Chondrocyte (in vitro differentiated cells): Measurements from ENCODE around the gene LDLRAD4. TPM values are rescaled to one million over a fixed set of nuclear protein-coding genes. Genes with fewer than 3 reads are reported as not detected.

ENCODE experiments used
- DNase-seq: peaks from one replicate; pipeline ENCODE4 v3.0.0; 2021; ENCODE audit warnings: mixed read lengths, low spot score
- H3K27ac Mint-ChIP-seq: one replicate; pipeline ENCODE4 v1.8.0; 2021; ENCODE audit warnings: mild to moderate bottlenecking, moderate library complexity, mixed read lengths; ENCODE audit not compliant: unreplicated experiment
- H3K27me3 Mint-ChIP-seq: 2 replicates; pipeline ENCODE4 v1.8.0; 2021; ENCODE audit warnings: low read depth, mixed read lengths
- H3K36me3 Mint-ChIP-seq: 2 replicates; pipeline ENCODE4 v1.8.0; 2021; ENCODE audit warnings: low read depth, mixed read lengths
- H3K4me1 Mint-ChIP-seq: 2 replicates; pipeline ENCODE4 v1.8.0; 2021; ENCODE audit warnings: low read depth, mild to moderate bottlenecking, mixed read lengths
- H3K4me3 Mint-ChIP-seq: one replicate; pipeline ENCODE4 v1.8.0; 2021; ENCODE audit warnings: mild to moderate bottlenecking, moderate library complexity, mixed read lengths; ENCODE audit not compliant: unreplicated experiment
- H3K9me3 Mint-ChIP-seq: 2 replicates; pipeline ENCODE4 v1.8.0; 2021; ENCODE audit warnings: low read depth, mixed read lengths
- CTCF ChIP-seq: fragments of 200-600 bp; sonication (generic); IDR thresholded peaks from 2 replicates; pipeline ENCODE4 v1.5.0; 2021; ENCODE audit warnings: antibody characterized with exemption, mild to moderate bottlenecking, moderate library complexity
- total RNA-seq: library from RNA; stranded (reverse); gene quantifications from 3 replicates; pipeline ENCODE4 v1.2.1, GENCODE V29; 2021

Gene LDLRAD4
- total RNA-seq, 1 donor from 2014 or later = 80.5 TPM

DNA sequence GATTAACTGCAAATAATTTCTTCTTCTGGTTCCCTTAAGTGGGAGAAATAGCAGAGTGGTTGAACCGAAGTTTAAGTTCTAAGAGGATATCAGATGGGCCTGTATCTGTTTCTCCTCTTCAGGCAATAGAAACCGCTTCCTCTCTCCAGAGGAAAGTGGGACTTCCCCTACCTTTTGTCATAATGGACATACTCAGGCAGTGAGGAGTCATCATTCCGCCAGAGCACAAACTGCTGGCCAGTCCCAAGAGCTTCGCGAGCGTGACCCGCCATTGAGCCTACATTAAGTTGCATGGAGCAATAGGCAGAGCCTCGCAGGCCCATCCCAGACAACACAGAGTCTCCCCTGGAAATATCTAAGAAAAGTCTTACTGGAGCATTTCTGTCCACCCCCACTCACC is 158.9 kb downstream of the LDLRAD4 start:
- H3K4me3 Mint-ChIP-seq = no peak overlapping the region

GRCh38 chr18:13378150-13378549 is 159.6 kb downstream of the LDLRAD4 start:
- no peaks in the 10 kb centered on the region for H3K36me3 Mint-ChIP-seq
- peaks cover 89% of the 10 kb centered on the region for H3K4me1 Mint-ChIP-seq
- H3K9me3 Mint-ChIP-seq = no peaks in the 10 kb centered on the region
- no peak for DNase-seq
- TF ChIP-seq CTCF = no peak
- H3K4me3 Mint-ChIP-seq = no peak overlapping the region
- peak overlapping the region; percentile 19 for H3K27ac Mint-ChIP-seq
- no peaks in the 10 kb centered on the region for H3K27me3 Mint-ChIP-seq

More for the DNA sequence above, 158.9 kb downstream of the LDLRAD4 start:
- Mint-ChIP-seq H3K36me3 (no peaks in the 10 kb centered on the region), H3K27me3 (no peaks in the 10 kb centered on the region), H3K4me1 (peaks cover 89% of the 10 kb centered on the region), H3K27ac (no peak overlapping the region), H3K9me3 (no peaks in the 10 kb centered on the region)
- no peak for DNase-seq
- TF ChIP-seq CTCF = no peak

GRCh38 chr18:13379062-13379865 is 160.7 kb downstream of the LDLRAD4 start:
- peak; percentile 72 for DNase-seq
- H3K4me1 Mint-ChIP-seq = peaks cover 89% of the 10 kb centered on the region
- no peaks in the 10 kb centered on the region for H3K9me3 Mint-ChIP-seq
- H3K27me3 Mint-ChIP-seq = no peaks in the 10 kb centered on the region
- no peak overlapping the region for H3K4me3 Mint-ChIP-seq
- no peaks in the 10 kb centered on the region for H3K36me3 Mint-ChIP-seq
- H3K27ac Mint-ChIP-seq = peak overlapping the region; percentile 57
- TF ChIP-seq CTCF = no peak

DNA sequence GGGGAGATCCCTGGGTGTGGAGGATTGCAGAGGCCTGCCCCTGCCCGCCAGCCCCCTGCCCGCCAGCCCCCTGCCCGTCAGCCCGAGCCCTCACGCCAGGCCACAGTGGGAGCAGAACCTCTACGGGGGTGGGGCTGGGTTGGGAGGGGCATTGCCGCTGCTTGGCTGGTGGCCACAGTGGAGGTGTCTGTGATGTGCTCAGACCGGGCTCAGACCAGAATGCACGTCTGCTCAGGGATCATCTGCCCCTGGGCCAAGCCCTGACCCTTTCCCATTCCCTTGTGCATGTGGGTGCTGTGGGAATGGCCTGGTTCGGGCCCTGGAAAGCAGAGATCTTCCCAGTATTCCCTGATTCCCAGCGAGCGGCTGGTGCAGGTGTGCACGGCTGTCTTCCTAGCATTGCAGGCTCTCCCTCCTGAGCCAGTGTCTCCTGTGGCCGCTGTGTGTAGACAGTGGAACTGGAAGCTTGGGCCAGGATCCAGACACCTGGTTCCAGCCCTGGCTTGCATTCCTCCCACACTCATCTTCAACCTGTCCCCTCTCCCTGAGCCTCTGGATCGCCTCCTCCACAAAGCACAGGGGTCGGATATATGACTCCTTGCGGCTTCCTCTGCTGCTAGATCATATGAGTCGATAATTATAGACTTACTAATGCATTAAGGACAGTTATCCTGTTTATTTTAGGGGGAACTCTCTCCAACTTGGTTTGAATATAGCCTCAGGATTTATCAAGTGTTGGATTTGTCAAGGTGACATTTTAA is 161.6 kb downstream of the LDLRAD4 start:
- Mint-ChIP-seq H3K4me1 (peaks cover 88% of the 10 kb centered on the region), H3K27me3 (no peaks in the 10 kb centered on the region), H3K4me3 (no peak overlapping the region), H3K36me3 (no peaks in the 10 kb centered on the region), H3K9me3 (no peaks in the 10 kb centered on the region), H3K27ac (peak overlapping the region; percentile 74)
- DNase-seq = peak; percentile 54
- TF ChIP-seq CTCF = no peak

DNA sequence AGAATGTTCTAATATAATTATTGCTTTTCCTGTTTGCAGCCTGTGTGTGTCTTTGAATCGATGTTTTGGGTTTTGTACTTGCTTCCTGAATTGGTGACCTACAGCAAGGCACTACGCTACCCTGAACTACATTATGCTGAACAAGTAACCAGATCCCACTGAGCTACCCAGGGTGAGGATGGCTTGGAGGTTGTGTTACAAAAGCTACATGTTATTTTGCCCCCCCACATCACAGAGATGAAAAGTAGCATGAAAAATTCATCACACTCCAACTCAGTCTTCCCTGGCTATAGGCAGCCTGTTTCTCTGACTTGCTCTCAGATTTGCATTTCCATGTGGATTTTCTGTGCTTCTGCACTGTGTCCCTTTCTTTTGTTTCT is 162.1 kb downstream of the LDLRAD4 start:
- Mint-ChIP-seq H3K27ac (peak overlapping the region; percentile 74), H3K4me1 (peaks cover 85% of the 10 kb centered on the region), H3K27me3 (no peaks in the 10 kb centered on the region), H3K4me3 (no peak overlapping the region), H3K36me3 (no peaks in the 10 kb centered on the region), H3K9me3 (no peaks in the 10 kb centered on the region)
- no peak for TF ChIP-seq CTCF
- DNase-seq = no peak
